ENCODE results near the gene ATP5F1A.
"Not testable (repeated sequence)": the region's sequence is repeated elsewhere in the genome, so short reads cannot be mapped to it uniquely, and the experiment has no call there.

The ATP5F1A gene

DNA sequence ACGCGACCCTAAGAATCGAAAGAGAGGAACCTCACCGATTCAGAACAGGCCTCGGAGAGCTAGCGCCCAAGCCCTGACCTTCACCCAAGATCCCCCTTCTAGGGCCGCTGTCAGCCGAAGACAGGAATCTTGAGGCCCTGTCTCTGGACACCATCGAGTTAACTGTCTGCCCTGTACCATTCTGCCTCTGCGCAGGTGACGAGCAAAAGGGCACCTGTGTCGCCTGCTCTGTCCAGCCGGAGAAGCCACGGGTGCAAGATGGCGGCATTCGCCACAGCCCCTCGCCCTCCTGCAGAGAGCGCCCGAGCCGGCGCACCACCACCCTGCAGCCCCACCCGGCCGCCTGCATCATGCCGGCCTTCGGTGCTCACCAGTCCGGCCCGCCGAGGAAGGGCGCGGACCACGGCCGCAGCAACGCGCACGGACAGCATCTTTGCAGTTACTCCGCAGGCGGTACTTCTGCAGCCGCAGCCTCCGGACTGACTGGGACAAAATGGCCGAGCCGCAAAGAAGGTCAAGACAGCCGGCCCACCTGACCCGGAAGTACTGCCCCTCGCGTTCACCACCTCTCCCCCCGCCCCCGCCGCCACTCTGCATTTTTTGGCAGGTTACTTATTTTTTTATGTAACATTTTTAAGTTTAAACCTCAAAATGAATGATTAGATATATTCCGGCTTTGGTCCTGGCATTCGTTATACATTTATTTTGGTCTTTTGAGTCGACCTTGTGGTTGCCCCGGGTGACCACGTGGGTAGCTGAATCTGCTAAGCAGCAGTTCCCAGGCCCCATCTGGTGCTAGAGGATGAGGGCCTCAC lies at the start of gene ATP5F1A:
Gene ATP5F1A (minus strand): TSS at position 496 of the 815 bp plus-strand sequence. CDS start 65 bp downstream, at position 431.
- DNase-seq (ENCODE audit: low read depth), result peak; percentile 68

GRCh38 chr18:46141199-46141598 lies 43.1 kb upstream of the ATP5F1A start:
- DNase-seq (ENCODE audit: low read depth), result no peak

DNA sequence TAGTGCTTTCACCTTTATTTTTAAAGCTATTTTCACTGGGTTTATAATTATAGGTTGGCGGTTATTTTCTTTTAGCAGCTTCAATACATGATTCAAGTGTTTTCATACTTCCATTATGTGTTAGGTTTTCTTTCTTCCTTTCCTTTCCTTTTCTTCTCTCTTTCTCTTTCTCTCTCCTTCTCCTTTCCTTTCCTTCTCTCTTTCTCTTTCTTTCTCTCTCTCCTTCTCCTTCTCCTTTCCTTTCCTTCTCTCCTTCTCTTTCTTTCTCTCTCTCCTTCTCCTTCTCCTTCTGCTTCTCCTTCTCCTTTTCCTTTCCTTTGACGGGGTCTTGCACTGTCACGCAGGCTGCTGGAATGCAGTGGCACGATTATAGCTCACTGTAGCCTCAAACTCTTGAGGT lies 42.1 kb upstream of the ATP5F1A start:
- no peak for DNase-seq (ENCODE audit: low read depth)

DNA sequence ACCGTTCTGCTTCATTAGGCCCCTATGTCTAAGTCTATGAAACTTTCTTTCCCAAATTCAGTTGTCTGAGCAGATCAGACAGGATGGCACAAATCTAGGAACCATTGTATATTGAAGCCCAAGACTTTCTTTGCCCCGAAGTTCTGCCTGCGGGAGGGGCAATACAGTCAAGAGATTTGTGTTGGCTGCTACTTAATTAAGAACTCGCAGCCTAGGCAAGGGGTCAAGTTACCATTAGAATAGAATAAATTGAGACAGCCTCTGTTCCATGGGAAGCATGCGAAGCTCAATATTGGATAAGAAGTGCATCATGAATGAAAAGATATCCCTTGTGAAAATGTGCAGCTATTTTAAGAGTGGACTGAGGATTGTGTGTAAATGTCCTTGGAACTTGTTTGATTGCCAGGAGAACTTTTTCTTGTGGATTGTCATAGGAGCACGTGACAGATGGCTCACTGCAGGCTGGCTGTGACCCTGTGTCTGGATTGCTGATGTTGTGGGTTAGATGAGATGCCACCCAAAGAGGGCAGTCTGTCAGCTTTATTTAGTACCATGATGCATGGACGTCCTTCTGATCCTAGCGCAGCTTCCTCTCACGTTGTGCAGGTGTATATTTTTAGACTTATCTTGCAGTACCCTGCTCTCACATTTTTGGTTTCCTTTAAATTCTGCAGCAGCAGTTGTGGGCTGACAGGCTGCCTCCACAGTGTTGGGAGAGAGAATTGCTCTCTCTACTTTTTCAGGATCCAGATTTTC lies 37.0 kb upstream of the ATP5F1A start:
- no peak for DNase-seq (ENCODE audit: low read depth)

DNA sequence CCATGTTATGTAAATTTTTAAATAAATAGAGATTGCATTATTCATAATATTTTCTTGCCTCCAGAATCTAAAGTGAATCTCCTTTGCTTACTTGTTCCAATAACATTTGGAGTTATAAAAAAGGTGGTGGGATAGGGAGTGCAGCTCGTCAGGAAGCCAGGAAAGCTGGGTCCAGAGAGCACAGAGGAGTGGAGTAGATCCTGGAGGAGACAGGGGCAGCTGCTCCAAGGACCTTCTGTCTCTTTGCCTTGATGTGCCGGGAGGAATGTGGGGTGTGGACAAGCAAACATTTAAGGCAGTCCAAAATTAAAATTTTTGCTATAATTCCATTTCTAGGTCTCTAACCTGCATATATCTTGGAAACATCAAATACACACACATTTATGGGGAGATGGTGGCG lies 35.4 kb upstream of the ATP5F1A start:
- no peak for DNase-seq (ENCODE audit: low read depth)

GRCh38 chr18:46130549-46130948 lies 32.5 kb upstream of the ATP5F1A start:
- DNase-seq (ENCODE audit: low read depth), result not testable (repeated sequence)

DNA sequence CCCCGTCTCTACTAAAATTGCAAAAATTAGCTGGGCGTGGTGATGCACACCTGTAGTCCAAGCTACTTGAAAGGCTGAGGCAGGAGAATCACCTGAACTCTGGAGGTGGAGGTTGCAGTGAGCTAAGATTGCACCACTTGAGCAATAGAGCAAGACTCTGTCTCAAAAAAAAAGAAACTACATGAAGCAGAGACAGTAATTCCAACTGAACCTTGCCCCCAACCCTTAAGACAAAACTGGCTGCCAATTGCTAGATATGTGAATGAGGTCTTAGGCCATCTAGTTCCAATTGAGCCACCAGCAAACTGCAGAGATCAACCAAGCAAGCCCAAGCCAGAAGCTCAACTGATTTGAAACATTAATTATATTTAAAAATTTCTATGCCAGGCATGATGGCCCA lies 32.0 kb upstream of the ATP5F1A start:
- no peak for DNase-seq (ENCODE audit: low read depth)

- DNase-seq (ENCODE audit: low read depth), result not testable (repeated sequence)
These were observed 28.5 kb upstream of the ATP5F1A start for GRCh38 chr18:46126625-46127024.

DNA sequence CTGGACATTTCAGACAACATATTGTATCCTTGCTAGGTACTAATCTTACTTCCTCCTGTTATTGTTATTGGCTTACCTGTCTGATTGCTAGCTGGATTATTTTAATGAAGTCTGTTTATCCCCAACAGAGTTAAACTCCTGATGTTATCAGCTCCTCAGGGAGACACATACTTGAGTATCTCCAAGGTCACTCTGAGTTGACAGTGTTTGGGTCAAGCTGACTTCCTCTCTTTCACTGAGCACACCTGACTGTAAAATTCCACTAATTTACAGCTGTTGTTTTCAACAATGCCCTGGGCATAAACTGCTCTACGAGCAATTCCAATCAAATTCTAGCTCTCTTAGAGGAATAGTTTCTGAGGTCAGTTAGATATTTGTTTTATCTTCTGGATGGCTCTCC lies 15.7 kb upstream of the ATP5F1A start:
- DNase-seq (ENCODE audit: low read depth), result no peak

DNA sequence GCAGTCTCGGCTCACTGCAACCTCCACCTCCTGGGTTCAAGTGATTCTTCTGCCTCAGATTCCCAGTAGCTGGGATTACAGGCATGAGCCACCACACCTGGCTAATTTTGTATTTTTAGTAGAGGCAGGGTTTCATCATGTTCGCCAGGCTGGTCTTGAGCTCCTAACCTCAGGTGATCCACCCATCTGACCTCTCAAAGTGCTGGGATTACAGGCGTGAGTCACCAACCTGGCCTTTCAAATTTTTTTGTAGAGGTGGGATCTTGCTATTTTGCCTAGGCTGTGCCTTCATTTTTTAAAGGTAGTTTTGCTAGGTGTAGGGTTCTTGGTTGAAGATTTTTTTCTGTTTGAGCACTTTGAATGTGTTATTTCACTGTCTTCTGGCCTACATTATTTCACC lies 12.3 kb upstream of the ATP5F1A start:
- no peak for DNase-seq (ENCODE audit: low read depth)

GRCh38 chr18:46109386-46109785 lies 11.3 kb upstream of the ATP5F1A start:
- no peak for DNase-seq (ENCODE audit: low read depth)

- DNase-seq (ENCODE audit: low read depth), result peak; percentile 71
These were observed 6.2 kb upstream of the ATP5F1A start, which contains the start of gene HAUS1 for GRCh38 chr18:46104128-46104911. Gene HAUS1 (plus strand): TSS chr18:46104385. CDS start chr18:46104412, 27 bp downstream.

DNA sequence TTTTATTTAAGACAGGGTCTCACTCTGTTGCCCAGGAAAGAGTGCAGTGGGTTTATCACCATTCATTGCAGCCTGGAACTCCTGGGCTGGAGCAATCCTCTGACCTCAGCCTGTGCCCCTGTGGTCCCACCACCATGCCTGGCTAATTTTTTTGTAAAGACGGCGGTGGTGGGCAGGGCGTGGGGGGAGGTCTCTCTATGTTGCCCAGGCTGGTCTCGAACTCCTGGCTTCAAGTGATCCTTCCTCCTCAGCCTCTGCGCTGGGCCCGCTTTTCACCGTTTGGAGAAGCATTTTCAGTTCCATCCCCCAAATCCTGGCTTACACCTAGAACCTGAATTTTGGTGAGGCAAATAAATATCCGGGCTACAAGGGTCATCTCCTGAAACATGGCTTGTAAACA lies 1.4 kb upstream of the ATP5F1A start:
- DNase-seq (ENCODE audit: low read depth), result no peak

DNA sequence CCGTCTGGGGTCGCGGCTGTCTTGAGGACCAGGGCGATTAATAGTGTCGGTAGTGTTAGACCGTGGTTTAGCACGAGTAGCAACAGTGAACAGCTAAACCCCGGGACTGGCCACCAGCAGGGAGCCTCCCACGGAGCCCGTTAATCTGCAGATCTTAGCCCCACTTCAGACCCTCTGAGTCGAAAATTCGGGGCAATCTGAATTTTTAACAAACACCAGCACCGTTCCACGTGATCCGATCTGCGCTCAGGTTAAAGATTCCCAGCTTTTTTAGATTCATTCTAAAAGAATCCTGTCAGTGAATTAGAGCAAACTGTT lies 479 bp upstream of the ATP5F1A start:
- no peak for DNase-seq (ENCODE audit: low read depth)

GRCh38 chr18:46097431-46097800 lies 680 bp downstream of the ATP5F1A start:
- no peak for DNase-seq (ENCODE audit: low read depth)

- DNase-seq (ENCODE audit: low read depth), result no peak
These were observed 1.3 kb downstream of the ATP5F1A start for GRCh38 chr18:46096651-46097300.

GRCh38 chr18:46095532-46095931 lies 2.6 kb downstream of the ATP5F1A start:
- DNase-seq (ENCODE audit: low read depth), result no peak

DNA sequence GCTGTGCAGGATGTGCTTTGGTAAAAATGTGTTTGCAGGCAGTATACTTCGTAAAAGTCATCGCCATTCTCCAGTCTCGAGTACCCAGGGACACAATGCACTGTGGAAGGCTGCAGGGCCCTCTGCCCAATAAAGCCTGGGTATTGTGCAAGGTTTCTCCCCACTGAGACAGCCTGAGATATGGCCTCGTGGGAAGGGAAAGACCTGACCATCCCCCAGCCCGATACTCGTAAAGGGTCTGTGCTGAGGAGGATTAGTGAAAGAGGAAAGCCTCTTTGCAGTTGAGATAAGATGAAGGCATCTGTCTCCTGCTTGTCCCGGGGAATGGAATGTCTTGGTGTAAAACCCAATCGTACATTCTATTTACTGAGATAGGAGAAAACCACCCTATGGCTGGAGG lies 9.6 kb downstream of the ATP5F1A start:
- DNase-seq (ENCODE audit: low read depth), result not testable (repeated sequence)

GRCh38 chr18:46084431-46084830 lies 13.7 kb downstream of the ATP5F1A start:
- DNase-seq (ENCODE audit: low read depth), result no peak

GRCh38 chr18:46080156-46080555 lies 17.9 kb downstream of the ATP5F1A start:
- DNase-seq (ENCODE audit: low read depth), result no peak

DNA sequence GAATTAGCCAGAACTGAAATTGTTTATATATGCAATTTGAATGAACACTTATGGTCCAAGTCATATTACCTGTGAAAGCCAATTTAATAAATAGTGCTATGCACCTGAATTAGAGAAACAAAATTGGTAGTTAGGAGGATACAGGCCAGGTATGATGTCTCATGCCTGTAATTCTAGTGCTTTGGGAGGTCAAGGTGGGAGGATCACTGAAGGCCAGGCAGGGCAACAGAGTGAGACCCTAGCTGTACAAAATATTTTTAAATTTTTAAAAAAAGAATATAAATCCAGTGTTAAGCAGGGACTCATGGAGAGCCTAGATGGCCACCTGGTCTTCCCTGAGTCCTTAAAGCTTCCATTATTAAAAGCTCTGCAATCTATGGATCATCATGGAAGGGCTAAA lies 18.8 kb downstream of the ATP5F1A start:
- no peak for DNase-seq (ENCODE audit: low read depth)
